NCI-H82 treated with DMSO at 0.1 percent for 48 hours (cell line): Measurements from ENCODE around the gene MYL10.
"Not testable (repeated sequence)": the region's sequence is repeated elsewhere in the genome, so short reads cannot be mapped to it uniquely, and the experiment has no call there.

Experiments
- DNase-seq: peaks from one replicate; lab custom pipeline; 2025; ENCODE audit not compliant: unreplicated experiment; lab: John Stamatoyannopoulos, UW

The MYL10 gene

DNA sequence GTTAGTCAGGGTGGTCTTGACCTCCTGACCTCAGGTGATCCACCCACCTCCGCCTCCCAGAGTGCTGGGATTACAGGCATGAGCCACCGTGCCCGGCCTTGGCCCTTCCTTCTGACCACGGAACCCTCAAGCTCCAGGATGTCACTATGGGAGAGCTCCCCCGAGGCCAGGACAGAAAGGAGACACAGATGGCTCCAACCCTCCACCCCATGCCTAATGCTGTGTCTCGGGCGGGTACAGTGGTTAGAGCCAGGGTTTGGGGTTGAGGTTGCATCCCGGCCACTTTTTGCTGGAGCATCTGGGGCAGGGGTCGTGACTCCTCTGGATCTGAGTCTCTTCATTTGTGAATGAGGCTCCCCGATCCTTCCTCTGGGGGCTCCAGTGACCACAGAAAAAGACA is 8.1 kb downstream of the MYL10 start:
- no peak for DNase-seq

DNA sequence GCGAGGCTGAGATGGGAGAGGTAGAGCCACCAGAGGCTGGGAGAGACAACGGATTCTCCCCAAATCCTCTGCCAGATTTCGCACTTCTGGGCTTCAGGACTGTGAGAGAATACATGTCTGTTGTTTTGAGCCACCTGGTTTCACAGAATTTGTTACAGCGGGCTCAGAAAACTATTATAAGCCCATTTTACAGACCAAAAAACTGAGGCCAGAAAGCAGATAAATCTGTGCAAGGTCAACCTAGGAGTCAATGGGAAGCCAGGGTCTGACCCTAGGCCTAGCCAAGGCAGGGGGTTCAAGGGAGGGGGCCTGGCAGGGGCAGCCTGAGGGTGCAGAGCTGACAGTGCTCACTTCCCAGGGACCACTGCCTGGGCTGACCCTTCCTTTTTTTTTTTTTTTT is 8.7 kb downstream of the MYL10 start:
- DNase-seq = no peak

DNA sequence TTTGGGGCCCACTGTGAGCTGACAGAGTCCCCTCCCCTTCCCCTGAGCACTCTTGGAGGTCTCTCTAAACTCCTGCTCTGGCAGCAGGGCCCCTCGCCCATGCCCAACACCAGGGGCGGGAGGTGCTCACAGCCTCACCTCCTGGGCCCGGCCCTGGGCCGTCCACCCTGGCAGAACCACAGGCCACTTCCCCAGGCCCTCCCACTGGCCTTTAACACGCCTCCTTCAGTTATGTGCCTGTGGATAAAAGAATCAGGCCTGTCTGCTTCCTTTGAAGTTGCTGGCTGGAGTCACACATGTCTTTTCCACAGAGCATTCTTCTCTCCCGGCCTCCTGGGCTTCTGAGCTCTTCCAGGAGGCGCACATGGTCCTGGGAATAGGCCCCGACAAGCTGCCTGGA is 10.2 kb downstream of the MYL10 start:
- no peak for DNase-seq

DNA sequence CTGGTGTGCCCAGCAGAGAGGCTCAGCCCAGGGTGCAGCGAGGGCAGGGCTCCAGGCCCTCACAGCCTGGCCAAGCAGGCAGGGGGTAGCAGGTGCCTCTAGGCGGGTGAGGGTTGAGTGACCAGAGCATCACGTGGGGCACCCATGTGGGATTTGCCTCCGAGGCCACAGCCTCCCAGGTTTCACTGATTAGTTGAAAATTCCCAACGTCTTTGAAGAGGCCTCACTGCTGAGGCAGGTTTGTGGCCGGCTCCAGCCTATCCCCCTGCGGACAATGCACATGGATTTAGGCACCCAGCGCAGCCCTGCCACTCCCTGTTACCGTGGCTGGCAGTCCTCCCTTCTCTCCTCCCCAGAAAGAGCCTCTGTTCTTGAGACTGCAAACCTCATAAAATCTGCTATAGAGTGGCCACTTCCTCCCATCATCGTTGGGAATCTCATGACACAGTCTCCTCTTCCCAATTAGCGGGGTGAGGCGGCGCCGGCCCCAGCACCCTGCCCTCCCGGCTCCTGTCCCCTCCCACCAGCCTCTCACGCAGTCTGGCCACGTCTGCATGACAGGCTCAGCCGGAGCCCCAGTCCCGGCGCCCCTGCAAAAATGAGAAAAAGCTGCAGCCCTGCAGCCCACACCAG is 10.8 kb downstream of the MYL10 start:
- no peak for DNase-seq

- DNase-seq = no peak
Measured at GRCh38 chr7:101617451-101618206, 11.5 kb downstream of the MYL10 start.

DNA sequence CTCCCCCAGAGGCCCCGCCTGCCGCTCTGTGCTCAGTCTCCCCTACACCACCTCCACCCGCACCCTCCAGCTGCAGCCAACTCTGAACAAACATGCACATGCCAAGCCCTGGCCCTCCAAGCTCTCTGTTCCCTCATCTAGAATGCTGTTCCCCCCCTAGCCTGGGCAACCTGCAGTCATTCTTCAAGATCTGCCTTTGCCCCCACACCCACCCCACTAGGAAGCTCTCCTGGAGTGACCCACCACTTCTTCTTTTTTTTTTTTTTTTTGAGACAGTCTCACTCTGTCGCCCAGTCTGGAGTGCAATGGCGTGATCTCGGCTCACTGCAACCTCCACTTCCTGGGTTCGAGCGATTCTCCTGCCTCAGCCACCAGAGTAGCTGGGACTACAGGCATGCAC is 13.7 kb downstream of the MYL10 start:
- no peak for DNase-seq

- DNase-seq = no peak
Measured at GRCh38 chr7:101614939-101615302, 14.2 kb downstream of the MYL10 start.

- no peak for DNase-seq
Measured at GRCh38 chr7:101614098-101614938, 14.8 kb downstream of the MYL10 start.

- no peak for DNase-seq
Measured at GRCh38 chr7:101612885-101613515, 16.1 kb downstream of the MYL10 start.

DNA sequence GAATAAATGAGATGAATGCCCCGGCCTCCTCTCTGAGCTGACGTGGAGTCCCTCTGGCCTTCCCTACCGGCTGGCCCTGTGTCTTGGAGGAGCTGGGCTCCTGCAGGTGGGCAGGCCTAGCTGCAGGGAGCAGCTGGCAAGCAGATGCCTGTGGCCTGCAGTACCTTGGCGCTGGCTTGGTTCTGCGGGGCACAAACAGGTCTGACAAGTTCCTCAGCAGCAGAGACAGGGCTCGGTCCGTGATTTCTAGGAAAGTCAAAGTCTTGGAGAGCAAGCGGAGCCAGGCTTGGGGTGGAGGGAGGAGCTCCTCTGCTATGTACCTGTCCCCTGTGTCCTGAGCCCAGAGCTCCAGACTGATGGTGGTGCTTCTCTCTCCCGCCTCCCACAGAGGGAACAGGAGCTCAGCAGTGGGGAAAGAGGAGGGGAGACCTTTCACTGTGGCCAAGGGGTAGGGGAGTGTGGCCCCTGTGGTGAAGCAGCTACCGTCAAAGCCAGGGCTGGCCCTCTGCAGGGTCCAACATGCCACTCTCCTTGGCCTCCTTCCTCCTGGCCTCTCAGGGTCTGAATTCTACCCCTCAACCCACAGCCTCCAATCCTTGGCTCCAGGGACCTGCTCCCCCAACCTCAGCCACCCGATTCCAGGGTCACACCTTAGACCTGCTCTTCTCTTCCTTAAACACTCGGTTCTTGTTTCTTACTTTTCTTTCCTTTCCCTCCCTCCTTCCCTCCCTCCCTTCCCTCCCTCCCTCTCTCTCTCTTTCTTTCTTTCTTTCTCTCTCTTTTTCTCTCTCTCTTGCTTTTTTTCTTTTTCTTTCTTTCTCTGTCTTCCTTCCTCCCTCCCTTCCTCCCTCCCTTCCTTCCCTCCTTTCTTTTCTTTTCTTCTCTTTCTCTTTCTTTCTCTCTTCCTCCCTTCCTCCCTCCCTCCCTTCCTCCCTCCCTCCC is 20.1 kb downstream of the MYL10 start:
- no peak for DNase-seq

- DNase-seq = no peak
Measured at GRCh38 chr7:101606498-101606923, 22.6 kb downstream of the MYL10 start.

DNA sequence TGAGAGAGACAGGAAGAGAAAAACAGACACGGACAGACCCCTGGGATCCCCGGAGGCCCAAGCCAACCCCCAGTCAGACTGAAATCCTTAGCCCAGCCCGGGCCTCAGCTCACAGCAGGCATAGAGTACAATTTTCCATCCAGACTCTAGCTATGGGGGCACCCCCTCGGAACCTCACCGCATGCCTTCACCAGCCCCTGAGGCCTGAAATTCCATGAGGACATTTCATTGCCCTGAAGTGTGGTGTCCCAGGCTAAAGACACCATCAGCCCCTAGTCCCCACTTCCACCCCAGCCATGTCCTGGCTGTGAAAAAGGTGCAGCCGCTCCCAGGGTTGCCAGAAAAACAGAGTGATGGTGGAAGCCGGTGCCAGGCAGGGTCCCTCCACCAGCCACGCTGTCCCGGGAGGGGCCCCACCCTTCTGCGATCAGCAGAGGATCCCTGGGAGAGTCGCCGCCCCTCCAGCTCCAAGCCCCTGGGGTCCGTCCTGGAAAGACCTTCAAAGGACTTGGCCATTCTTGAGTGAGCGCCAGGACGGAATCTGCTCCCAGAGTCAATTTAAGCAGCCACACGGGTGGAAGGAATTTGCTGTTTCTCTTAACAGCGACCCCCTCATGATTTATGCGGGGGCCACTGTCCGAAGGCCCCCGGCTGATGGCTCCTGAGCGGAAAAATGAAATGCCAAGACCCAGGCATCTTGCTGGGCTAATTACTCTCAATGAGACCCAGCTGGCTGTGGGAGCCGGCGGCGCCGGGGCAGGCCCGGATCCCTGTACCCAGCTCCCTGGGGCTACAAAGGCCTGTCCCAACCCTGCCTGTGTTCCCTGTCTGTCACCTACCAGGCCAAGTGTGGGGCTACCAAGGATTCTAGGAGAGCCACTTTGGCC is 23.2 kb downstream of the MYL10 start:
- DNase-seq = no peak

- not testable (repeated sequence) for DNase-seq
Measured at GRCh38 chr7:101604934-101605332, 24.2 kb downstream of the MYL10 start.

GRCh38 chr7:101604331-101604933 is 24.7 kb downstream of the MYL10 start:
- no peak for DNase-seq

DNA sequence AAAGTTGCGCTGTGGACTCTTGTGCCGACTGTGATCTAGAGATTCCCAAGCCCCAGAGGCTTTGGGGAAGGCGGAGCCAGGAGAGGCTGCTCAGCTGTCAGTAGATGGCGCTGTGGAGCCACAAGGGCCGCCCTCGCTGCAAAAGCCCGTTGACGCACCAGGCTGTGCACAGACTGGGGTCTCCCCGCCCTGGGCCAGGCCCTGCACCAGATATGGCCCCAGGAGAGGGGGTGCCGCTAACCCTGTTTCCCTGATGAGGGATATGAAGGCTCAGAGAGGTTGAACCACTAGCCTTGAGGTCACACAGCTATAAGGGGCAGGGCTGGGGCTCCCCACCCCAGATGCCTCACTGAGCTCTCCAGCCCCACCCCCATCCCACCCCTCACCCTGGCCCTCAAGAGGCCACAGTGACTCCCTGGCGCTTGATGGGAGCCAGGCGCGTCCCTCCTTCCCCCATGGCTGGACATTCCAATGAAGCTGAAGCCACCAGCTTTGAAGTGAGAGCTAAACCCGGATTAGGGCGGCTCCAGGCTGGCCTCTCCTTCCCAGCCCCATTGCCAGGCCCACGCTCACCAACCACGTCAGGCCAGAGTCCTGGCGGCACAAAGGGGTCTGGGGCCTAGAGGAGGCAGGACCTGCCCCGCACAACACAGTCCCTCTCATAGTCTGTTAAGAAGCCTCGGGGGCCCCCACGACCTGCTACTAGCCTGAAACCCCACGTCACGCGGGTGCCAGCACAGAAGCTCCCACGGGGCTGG is 26.4 kb downstream of the MYL10 start:
- DNase-seq = peak; percentile 22

DNA sequence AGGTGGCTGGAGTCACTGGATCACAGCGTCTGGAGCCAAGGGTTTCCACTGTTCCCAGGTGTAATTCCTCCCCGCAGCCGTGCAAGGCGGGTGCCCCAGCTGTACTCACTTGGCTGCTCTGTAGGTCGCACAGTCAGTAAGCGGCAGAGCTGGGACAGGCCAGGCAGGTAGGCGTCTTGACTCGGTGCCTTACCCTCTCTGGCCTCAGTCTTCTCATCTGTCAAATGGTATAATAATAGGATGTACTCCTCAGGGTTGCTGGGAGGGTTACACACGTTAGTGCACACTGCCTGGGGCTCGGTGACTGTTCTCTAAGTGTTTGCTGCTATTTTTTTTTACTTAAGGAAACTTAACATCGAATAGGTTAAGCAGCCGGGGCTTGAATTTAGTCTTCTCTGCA is 27.0 kb downstream of the MYL10 start:
- DNase-seq = no peak

DNA sequence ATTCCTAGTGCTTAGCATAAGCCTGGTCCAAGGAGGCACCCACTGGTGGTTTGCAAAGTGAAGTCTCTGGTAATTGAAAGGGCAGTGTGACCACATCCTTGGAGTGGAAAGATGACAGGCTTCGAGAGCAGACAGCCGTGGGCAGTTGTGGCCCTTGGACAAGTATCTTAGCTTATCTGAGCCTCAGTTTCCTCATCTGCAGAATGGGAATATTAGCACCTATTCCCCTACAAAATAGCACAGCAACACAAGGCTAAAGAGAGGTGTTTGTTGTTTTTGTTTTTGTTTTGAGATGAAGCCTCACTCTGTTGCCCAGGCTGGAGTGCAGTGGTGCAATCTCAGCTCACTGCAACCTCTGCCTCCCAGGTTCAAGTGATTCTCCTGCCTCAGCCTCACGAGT is 29.3 kb downstream of the MYL10 start:
- no peak for DNase-seq
